Measurements from ENCODE around the gene NDUFS7.

GRCh38 chr19:1360818-1361461 lies 22.8 kb upstream of the NDUFS7 start:
- TF ChIP-seq YY1 (IDR thresholded peaks at IDR 0.05; ENCODE audit: insufficient read depth, insufficient read length), result no peak
- no peak for TF ChIP-seq SUZ12 (IDR thresholded peaks at IDR 0.05; ENCODE audit: extremely low read depth, insufficient read depth, insufficient read length)

Measured in NT2/D1 (cell line).